T-helper 2 cell (primary cell): Measurements from ENCODE around the gene ZNF521.
A peak's percentile ranks its signal among the peaks of the same experiment; 100 is the strongest.

ENCODE experiments used
- DNase-seq, 5 experiments: peaks; one replicate each; pipeline versions ENCODE4 v3.0.0 to v3.0.0-alpha.2; 2012 to 2022
- total RNA-seq, 2 donors: gene quantifications; one replicate each; lab custom pipeline; 2026; lab: John Stamatoyannopoulos, UW

ZNF521 gene
- total RNA-seq: 0 to 0.20 reads per million in 2 donors

GRCh38 chr18:25351777-25352628, at the start of gene ZNF521:
ZNF521 (minus strand) TSS chr18:25352166; CDS start chr18:25350946, 1,220 bp downstream.
- peak in 3 of 5 experiments; percentile 14 to 59 (median 40) for DNase-seq

GRCh38 chr18:25399554-25399953, 47.6 kb upstream of the ZNF521 start:
- no peak for DNase-seq

GRCh38 chr18:25392192-25392591, 40.2 kb upstream of the ZNF521 start:
- no peak for DNase-seq

DNA sequence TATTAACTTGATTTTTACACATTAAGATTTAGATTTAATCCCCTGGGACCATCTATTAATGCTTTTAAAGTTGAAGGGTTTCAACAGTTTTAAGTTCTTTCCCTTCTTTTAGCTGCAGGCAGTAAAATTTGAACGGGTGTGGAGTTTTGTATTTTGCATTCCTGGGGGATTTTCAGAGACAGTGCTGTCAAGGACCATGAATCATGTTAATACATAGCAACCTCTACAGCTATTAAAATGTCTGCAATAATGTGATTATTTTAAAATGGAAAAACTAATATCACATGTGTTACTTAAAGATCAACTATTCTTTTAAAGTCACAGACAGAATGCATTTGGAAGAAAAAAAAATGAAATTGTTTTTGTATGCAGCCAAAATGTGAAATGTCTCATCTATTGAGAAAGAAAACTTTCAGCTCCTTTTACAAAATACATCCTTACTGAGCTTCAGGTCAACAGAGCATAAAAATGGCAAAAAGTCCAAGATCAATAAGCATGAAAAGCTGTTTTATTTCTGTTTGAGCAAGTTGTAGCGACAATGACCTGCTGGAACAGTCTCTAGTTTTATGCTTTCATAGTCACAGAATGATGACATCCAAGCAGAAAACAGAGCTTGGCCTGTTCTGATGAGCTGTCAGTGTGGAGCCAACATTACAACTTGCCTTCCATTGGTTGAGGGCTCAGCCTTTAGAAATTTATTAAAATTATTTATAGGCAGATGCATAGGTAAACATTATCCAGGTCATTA, 21.6 kb upstream of the ZNF521 start:
- no peak for DNase-seq

DNA sequence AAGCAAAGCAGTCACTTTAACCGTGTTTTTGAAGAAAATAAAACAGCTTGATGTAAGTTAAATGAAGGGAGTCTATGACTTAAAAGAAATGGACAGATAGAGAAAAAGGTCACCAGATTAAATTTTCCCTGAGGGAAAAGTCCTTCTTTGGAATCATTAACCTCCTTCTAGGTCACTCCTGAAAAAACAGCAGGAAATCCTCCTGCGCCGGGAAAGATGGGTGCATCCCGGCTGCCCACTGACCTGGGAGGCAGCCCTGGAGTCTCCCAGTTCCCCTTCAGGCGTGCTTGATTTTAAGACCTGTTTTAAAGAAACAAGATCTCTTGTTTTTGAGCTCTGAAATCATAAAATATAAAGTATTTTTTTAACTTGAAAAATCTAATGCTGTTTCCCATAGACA, 18.4 kb upstream of the ZNF521 start:
- DNase-seq: no peak

DNA sequence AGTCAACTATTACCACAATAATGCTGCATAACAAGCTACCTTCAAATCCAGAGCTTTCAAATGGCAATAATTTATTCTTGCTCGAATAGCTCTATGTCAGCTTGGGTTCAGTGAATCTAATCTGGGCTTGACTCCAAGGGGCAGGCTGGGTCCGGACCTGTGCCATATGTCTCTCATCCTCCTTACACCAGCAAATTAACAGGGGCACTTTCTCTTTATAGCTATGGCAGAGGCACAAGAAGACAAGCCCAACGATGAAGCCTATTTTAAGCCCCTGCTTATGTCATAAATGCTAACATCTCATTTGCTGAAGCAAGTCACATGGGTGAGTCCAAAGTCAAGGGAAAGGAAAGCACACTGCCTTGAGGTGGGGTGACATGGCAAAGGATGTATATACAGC, 13.3 kb upstream of the ZNF521 start:
- DNase-seq: no peak

DNA sequence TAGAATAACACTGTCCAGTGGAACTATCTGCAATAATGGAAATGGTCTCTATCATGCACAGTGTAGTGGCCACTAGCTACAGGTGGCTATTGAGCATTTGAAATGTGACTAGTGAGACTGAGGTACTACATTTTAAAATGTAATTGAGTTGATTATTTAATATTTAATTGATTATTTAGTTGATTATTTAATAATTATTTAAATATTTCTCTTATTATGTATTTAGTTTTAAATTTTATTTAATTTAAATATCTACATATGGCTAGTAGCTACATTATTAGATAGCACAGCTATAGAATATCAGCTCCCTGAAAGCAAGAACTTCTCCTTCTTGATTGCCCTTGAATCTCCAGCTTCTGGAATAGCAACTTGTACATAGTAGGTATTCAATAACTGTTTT, 12.8 kb upstream of the ZNF521 start:
- DNase-seq: no peak

DNA sequence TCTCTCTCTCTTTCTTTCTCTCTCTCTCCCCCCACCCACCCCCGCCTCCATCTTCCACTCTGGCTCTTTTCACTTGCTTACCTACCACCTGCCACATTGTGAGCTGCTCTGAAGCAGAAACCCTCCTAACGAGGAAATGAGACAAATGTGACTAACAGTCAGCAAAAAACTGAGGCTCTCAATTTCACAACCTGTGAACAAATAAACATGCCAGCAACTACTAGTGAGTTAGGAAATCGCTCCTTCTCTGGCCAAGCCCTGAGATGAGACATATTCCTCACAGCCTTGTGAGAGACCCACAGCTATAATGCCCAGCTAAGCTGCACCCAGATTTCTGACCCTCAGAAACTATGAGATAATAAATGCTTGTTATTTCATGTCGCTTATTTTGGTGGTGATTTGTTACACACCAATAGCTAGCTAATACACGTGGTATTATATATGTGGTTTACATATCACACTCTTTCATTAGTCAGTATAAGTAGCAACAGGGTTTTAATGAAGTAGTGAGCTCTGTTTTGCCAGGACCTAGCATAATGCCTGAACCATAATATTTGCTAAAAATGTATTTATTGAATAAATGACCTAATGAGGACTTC, 8.4 kb upstream of the ZNF521 start:
- DNase-seq: no peak

DNA sequence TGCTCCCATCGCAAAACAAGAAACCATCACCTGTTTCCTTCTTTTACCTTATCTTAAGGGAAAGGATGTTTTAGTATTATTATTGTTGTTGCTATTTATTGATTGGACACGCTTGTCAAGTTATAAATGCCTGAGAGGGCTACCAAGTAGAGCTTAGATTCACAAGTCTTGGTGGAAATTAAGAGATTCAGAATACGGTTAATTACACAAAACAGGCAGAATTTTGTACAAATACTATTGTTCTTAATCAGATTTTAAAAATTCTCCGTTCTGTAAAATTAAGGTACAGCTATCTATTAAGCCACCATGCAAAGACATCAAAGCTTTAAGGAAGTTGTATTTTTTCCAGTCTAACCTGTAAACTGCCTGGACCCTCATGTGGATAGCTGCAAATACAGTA, 1.1 kb upstream of the ZNF521 start:
- no peak for DNase-seq

DNA sequence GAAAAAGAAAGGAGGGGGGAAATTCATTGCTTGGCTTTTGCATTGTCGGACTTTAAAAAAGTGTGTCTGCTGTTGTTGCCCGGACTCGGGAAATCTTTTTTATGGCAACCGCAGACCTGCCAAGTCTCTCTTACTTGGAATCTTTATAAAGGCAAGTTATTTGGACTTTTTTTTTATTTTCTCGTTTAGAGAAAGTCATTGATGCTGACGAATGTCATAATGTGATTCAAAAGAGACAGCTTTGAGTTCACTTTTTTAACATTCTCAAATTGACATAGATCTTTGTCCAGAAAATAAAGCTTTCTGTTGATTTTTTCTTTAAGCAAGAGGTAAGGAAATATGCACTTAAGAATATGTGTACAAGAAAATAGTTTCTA, 651 bp upstream of the ZNF521 start:
- DNase-seq: no peak

GRCh38 chr18:25351280-25351775, 638 bp downstream of the ZNF521 start:
- DNase-seq: no peak

DNA sequence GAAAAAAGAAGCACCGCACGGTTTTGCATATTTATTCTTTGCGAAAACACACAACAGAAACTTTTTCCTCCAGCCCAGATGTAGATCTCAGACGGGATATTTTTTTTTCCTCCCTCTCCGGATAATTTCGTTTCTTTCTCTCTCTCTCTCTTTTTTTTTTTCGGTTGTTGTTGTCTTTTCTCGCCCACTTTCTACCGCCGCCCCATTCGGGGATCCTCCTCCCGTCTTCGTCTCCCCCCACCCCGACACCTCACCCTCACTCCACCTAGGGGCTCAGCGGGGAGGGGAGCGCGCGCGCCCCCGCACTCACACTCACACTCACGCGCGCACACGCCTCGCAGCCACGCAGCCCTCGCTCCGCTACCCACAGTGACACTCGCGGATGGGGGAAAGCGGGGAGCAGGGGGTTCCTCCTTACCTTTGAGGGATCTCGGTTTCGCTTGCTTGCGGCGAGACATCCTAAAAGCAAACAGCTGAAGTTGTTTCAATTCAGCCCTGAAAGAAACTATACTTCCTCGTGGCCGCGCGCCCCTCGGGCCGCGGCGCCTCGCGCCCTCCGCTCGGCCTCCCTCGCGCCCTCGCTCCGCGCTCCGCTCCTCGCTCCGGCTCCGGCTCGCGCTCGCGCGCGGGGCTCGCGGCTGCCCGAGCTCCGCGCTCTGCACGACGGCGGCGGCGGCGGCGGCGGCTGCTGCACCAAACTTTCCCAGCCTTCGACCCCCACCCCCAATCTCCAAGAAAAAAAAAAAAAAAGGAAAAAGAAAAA, 1.3 kb downstream of the ZNF521 start:
- peak in 2 of 5 experiments; percentile 6 to 17 for DNase-seq

GRCh38 chr18:25349926-25350487, 2.0 kb downstream of the ZNF521 start:
- DNase-seq: no peak

GRCh38 chr18:25349131-25349925, 2.6 kb downstream of the ZNF521 start:
- DNase-seq: no peak

DNA sequence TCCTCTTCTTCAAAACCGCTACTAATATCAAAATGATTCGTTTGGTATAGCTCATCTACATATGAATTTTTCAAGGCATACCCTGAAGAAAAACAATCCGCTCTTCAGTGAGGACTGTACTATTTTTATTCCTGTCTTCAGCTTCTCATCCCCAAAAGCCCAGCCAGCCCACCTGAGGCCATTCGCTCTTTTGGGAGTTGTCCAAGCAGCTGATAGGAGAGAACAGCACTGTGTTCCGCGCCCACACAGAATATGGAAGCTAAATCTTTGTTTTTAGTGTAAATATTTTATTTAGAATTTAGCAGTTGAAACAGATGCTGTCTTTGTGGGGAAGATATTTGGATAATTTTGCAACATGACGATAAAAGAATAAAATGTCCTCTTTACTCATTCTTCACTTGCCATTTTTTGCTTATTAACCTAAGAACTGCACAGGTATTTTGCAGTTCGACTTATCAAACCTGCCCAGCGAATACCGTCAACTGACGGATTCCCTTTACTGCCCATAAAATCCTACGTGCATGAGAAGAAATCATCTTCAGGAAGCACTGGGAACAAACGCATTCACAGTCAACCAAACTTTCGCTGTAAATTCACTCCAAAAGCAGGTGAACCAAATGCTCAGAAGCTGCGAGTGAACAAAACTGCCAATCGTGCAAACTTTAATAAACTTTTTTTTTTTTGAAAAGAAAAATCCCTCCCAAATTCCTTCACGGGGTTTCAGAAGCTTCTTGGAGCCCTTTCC, 3.4 kb downstream of the ZNF521 start:
- DNase-seq: no peak

GRCh38 chr18:25346561-25346960, 5.4 kb downstream of the ZNF521 start:
- no peak for DNase-seq

DNA sequence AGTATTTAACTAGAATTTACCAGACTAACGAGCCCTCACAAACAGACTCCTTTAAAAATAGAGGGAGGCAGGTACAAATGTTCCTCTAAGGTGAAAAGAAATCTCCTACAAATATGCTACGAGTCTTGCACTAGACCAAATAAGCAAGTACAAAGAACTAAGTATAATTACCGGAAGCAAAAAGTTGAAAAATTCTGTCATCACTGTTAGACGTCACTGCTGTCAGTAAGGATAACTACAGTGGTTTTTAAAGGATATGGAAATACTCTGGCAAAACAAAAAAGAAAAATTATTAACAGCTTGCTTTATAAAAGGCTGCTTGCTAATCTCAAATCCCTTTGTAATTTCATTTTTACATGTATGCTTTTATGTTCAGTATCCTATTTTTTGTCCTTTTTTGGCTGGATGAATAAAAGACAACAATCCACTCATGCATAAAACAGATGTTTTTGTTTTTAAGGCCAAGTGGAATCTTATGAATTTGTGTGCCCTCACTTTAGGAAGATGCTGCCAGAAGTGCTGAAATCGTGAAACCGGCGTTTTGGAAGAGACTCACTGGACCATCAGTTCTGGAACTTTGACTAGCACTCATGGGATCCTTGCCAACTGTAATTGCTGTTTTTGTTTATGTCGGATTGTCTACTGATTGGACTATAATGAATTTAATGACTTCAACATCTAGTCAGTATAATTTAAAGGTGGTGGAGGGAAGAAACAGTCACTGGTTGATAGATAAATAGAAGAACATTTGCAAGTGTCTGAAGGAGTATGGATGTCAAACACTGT, 6.7 kb downstream of the ZNF521 start:
- no peak for DNase-seq

- no peak for DNase-seq
Observed at GRCh38 chr18:25341831-25342230, 10.1 kb downstream of the ZNF521 start.

GRCh38 chr18:25340762-25341161, 11.2 kb downstream of the ZNF521 start:
- no peak for DNase-seq

DNA sequence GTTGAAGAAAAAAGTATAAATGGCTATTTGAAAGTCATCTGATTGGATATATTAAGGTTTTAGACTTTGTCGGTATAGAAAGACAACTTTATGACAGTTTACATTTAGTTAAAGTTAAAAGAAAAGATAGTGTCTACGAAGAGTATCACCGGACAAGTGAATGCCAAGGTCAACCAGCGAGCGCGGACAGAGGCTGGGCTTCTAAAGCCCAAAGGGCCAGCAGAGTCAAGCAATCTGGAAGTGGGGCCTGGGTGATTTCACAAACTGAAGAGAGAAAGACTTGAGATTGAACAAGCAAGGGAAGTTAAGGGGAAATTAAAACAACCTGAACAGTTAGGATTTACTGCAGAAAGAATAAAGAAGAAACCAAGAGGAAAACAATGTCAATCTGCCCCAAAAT, 16.3 kb downstream of the ZNF521 start:
- no peak for DNase-seq
